Measurements from ENCODE around the gene SNX25. TPM values are rescaled to one million over a fixed set of nuclear protein-coding genes. Genes with fewer than 3 reads are reported as not detected.
"Not testable (repeated sequence)": the region's sequence is repeated elsewhere in the genome, so short reads cannot be mapped to it uniquely, and the experiment has no call there.

The SNX25 gene
- polyA plus RNA-seq, 3 donors = 24.3 to 26.2 (median 25.6) TPM

DNA sequence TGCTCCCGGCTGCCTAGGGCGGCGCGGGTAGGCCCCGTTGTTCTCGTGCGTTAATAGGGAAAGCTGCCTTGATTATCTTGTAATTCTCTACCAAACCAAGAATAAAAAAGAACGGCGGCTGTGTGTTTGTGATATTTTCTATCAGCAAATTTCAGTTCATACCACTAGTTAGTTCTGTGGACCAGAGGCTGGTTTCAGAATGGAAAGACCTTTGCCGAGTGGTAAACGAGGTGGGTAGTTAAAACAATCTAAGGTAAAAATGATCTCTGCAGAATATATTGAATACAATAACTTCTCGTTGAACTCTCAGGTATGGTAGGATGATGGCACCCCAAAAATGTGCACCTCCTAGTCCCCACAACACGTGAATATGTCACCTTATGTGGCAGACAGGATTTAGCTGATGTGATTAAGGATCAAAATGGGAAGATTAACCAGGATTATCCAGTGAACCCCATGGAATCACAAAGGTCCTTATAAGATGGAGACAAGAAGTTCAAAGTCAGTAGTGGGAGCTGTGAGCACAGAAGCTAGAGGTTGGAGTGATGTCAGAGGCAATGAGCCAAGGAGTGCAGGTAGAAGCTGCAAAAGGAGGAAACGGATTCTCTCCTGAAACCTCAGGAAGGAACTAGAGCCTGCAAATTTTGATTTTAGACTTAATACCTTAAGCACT is 5.0 kb upstream of the SNX25 start:
- DNase-seq (ENCODE audit: low read depth in 3 of 3, low spot score in 2 of 3) = no peak

GRCh38 chr4:185205073-185205472 is 4.3 kb upstream of the SNX25 start:
- DNase-seq (ENCODE audit: low read depth in 3 of 3, low spot score in 2 of 3) = not testable (repeated sequence)

GRCh38 chr4:185205697-185206342 is 3.6 kb upstream of the SNX25 start:
- DNase-seq (ENCODE audit: low read depth in 3 of 3, low spot score in 2 of 3) = no peak

GRCh38 chr4:185207466-185207865 is 1.9 kb upstream of the SNX25 start:
- no peak for DNase-seq (ENCODE audit: low read depth in 3 of 3, low spot score in 2 of 3)

DNA sequence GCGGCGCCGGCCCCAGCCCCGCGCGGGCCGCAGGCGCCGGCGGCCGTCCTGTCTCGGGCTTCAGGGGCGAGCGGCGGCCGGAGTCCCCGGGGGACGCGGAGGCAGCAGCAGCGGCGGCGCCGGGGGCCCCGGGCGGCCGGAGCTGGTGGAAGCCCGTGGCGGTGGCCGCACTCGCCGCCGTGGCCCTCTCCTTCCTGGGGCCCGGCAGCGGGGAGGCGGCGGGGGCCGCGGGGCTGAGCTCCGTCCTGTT is 379 bp downstream of the SNX25 start:
- DNase-seq (ENCODE audit: low read depth in 3 of 3, low spot score in 2 of 3) = not testable (repeated sequence)

- no peak for DNase-seq (ENCODE audit: low read depth in 3 of 3, low spot score in 2 of 3)
These were observed 944 bp downstream of the SNX25 start for GRCh38 chr4:185210102-185210981.

DNA sequence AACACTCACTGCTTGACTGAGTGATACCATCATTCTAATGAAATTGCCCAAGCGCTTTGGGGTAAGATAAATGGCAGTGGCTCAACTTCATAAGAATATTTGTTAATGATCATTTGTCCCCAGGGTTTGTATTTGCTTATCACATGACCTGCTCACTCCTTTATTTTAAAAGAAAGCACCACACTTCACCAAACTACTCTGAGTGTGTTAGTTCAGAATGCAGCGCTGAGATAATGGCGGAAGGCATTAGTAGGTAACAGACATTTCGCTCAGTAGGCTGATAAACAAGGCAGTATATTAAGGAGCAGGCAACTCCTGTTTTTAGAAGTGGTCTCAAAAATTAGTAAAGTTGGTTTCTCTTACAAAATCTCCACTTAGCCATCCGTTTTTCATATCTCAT is 1.6 kb downstream of the SNX25 start:
- DNase-seq (ENCODE audit: low read depth in 3 of 3, low spot score in 2 of 3) = no peak

- no peak for DNase-seq (ENCODE audit: low read depth in 3 of 3, low spot score in 2 of 3)
These were observed 2.2 kb downstream of the SNX25 start for GRCh38 chr4:185211641-185212040.

DNA sequence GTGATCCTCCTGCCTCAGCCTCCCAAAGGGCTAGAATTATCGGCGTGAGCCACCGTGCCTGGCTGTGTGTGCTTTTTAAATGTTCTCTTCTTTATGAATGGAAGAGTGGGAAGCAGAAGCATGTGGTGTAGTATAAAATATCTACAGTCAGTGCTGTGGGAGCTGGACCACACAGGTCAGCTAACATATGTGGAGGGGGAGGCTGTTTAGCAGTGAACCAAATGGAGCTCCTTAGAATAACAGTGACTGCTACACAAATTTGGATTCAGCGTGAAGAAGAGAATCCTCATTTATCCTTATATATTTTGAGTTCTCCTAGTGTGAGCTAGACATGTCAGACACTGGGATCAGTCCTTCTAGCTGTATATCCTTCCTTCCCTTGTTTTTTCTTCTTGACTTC is 3.2 kb downstream of the SNX25 start:
- no peak for DNase-seq (ENCODE audit: low read depth in 3 of 3, low spot score in 2 of 3)

DNA sequence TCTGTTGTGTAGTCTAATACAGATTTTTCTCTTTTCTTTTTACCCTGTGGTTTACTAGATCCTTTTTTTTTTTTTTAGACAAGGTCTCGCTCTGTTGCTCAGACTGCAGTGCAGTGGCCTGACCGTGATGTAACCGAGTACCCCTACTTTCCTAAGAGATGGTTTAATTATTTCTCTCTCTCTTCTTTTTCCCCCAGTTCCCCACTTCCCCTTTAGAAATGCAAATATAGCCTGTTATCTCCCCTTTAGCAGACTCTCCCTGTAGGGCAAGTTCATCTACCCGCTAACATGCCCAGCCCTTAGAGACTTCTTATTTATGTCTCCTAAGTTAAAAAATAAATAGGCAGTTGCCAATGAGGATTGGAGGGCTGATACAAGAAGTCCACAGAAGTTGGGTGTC is 4.5 kb downstream of the SNX25 start:
- DNase-seq (ENCODE audit: low read depth in 3 of 3, low spot score in 2 of 3) = no peak

DNA sequence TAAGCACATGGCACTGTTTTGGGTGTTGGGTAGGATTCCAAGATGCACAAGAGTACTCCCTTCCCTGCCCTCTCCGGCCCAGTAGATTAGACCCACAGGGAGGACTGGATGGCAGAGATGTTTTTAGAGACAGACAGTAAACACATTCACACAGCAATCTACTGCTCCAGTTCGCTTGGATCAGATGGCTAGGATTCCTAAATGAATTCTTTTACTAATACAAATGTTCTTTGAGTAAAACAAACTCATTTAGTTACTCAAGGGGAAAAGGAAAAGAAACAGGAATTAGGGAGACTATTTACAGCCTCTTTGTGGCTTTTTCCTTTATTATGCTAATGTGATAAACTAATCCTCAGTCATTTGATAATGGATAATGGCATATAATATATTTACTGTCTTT is 5.9 kb downstream of the SNX25 start:
- DNase-seq (ENCODE audit: low read depth in 3 of 3, low spot score in 2 of 3) = no peak

- no peak for DNase-seq (ENCODE audit: low read depth in 3 of 3, low spot score in 2 of 3)
These were observed 8.1 kb downstream of the SNX25 start for GRCh38 chr4:185217408-185217975.

DNA sequence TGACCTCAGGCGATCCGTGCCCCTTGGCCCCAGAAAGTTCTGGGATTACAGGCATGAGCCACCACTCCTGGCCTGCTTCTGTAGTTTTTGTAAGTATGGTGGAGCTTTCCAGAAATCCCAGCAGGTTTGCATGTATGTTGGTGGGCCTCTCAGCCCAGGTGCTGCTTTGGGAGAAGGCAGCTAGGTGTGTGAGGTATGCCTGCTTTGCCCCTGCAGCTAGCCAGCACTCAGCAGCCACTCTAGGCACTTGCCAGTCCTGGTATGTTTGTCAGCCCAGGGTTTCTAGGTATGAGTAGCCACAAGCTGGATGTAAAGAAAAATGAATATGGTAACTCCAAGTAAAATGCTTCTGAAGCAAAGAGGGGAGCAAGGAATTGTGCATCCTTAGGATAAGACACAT is 8.9 kb downstream of the SNX25 start:
- DNase-seq (ENCODE audit: low read depth in 3 of 3, low spot score in 2 of 3) = no peak

DNA sequence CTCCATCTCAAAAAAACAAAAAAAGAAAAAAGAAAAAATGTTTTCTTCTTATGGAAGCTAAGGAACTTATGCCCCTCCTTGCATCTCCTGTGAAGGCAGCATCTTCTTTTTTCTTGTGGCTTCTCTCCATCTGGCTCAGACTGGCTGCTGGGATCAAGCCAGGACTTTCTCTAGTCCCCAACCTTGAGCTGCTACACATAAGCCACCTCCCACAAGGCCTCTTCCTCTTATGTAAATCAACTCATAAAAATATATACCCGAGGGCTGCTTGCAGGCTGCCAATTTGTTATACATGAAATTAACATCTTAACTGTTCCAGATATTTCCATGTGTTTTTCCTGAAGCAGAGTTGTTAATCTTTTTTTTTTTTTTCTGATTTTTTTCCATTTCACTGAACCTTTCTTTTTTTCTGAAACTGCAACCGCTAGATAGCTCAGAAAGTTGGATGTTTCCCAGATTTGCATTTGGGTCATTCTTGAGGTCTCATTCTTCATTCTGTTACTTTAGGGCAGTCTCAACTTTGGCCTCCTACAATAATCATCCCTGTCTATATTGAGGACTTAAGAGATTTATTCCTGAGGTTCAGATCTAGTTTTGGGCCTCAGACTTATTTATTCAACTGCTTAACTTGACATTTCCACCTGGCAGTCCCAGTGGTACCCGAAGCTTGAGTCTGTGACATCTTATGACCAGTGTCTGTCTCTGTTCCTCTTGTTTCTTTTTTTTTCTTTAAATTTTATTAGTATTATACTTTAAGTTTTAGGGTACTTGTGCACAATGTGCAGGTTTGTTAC is 10.3 kb downstream of the SNX25 start:
- no peak for DNase-seq (ENCODE audit: low read depth in 3 of 3, low spot score in 2 of 3)

- DNase-seq (ENCODE audit: low read depth in 3 of 3, low spot score in 2 of 3) = no peak
These were observed 12.1 kb downstream of the SNX25 start for GRCh38 chr4:185221491-185221890.

GRCh38 chr4:185221912-185222311 is 12.5 kb downstream of the SNX25 start:
- no peak for DNase-seq (ENCODE audit: low read depth in 3 of 3, low spot score in 2 of 3)

DNA sequence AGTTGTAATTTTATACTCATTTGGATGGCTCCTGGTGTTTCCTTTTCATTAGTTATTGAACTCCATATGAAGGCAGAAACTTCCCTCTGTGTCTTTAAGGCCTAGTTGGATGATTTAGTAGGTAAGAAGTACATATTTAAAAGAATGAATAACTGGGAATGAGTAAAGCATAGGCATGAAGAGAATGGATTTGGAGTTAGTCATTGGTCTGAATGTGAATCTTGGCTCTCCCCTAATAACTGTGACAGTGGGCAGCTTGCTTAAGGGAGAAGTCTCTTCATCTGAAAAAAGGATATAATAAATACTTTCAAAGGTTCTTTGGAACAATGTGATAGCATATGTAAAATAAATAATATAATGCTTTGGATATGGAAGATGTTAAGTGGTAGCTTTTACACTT is 13.2 kb downstream of the SNX25 start:
- DNase-seq (ENCODE audit: low read depth in 3 of 3, low spot score in 2 of 3) = no peak

DNA sequence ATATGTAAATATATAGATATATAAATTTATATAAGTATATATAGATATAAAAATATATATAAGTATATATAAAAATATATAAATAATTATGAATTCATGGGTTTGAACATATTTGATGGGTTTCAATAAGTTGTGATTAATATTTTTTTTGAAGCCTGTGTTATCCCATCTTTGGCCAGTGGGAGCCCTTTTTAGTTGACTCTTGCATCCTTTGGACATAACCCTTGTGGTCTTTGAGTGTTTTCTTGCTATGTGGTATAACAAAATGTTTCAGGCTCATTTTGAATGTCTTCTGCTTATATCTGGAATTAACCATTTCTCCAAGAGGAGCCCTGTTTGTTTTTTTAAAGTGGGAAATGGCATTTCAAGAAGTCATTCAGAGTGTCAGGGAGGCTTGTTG is 15.2 kb downstream of the SNX25 start:
- no peak for DNase-seq (ENCODE audit: low read depth in 3 of 3, low spot score in 2 of 3)

DNA sequence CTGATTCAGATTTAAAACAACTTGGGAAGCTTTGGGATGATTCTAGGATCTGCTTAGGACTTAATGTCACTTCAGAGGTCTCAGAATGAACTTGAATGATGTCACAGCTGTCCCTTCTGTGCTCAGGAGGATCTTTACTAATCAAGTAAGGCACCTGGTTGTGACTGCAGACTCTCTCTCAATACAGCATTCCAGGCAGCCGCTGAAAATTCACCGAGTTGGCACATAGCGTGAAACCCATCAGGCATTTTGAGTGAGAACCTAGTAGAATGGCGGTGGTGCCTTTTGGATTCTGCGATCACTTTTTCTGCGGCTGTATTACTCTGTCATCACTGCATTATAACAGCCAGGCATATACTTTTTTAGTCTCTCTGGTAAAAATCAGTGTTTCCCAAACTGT is 16.5 kb downstream of the SNX25 start:
- no peak for DNase-seq (ENCODE audit: low read depth in 3 of 3, low spot score in 2 of 3)

GRCh38 chr4:185227131-185227551 is 17.7 kb downstream of the SNX25 start:
- no peak for DNase-seq (ENCODE audit: low read depth in 3 of 3, low spot score in 2 of 3)

All from right renal cortex interstitium (tissue), 3 donors.